Measurements from ENCODE around the gene UCHL1.

DNA sequence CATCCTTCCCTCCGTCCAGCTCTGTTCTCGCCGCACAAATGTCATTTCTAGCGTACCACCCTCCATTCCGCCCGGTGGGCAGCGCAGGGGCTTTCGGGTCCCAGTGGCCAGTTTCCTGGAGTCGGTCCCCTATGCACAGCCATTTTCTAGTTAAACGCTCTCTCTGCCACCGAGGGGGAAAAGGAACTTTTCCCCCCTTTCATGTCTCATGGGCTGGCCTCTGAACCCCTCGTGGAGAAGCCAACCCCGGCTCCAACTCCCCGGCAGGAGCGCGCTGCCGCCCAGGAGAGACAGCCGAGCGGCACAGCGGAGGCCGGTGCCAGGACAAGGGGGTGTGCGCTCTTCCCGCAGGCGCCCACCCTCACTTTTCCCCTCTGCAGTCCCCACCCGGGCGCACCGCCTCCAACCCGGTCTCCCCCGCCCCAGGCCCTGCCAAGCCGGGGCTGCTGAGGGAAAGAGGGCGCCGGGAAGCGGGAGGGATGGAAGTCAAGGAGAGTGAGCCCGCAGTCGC lies 43.0 kb upstream of the UCHL1 start:
- TF ChIP-seq, protein P1, sequence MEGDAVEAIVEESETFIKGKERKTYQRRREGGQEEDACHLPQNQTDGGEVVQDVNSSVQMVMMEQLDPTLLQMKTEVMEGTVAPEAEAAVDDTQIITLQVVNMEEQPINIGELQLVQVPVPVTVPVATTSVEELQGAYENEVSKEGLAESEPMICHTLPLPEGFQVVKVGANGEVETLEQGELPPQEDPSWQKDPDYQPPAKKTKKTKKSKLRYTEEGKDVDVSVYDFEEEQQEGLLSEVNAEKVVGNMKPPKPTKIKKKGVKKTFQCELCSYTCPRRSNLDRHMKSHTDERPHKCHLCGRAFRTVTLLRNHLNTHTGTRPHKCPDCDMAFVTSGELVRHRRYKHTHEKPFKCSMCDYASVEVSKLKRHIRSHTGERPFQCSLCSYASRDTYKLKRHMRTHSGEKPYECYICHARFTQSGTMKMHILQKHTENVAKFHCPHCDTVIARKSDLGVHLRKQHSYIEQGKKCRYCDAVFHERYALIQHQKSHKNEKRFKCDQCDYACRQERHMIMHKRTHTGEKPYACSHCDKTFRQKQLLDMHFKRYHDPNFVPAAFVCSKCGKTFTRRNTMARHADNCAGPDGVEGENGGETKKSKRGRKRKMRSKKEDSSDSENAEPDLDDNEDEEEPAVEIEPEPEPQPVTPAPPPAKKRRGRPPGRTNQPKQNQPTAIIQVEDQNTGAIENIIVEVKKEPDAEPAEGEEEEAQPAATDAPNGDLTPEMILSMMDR (IDR thresholded peaks at IDR 0.05; ENCODE audit: low read depth, low read length, missing input control): no peak
- TF ChIP-seq, protein P2, sequence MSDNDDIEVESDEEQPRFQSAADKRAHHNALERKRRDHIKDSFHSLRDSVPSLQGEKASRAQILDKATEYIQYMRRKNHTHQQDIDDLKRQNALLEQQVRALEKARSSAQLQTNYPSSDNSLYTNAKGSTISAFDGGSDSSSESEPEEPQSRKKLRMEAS (IDR thresholded peaks at IDR 0.05): no peak
- TF ChIP-seq NR2F2 (IDR thresholded peaks at IDR 0.05): no peak
- TF ChIP-seq, protein P3, sequence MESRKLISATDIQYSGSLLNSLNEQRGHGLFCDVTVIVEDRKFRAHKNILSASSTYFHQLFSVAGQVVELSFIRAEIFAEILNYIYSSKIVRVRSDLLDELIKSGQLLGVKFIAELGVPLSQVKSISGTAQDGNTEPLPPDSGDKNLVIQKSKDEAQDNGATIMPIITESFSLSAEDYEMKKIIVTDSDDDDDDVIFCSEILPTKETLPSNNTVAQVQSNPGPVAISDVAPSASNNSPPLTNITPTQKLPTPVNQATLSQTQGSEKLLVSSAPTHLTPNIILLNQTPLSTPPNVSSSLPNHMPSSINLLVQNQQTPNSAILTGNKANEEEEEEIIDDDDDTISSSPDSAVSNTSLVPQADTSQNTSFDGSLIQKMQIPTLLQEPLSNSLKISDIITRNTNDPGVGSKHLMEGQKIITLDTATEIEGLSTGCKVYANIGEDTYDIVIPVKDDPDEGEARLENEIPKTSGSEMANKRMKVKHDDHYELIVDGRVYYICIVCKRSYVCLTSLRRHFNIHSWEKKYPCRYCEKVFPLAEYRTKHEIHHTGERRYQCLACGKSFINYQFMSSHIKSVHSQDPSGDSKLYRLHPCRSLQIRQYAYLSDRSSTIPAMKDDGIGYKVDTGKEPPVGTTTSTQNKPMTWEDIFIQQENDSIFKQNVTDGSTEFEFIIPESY (IDR thresholded peaks at IDR 0.05): no peak
